ENCODE measurements around the gene SMTN. TPM values are rescaled to one million over a fixed set of nuclear protein-coding genes. Genes with fewer than 3 reads are reported as not detected.
A peak's percentile ranks its signal among the peaks of the same experiment; 100 is the strongest.

The SMTN gene
- total RNA-seq, 1 donor from 2014 or later: 47.2 TPM

DNA sequence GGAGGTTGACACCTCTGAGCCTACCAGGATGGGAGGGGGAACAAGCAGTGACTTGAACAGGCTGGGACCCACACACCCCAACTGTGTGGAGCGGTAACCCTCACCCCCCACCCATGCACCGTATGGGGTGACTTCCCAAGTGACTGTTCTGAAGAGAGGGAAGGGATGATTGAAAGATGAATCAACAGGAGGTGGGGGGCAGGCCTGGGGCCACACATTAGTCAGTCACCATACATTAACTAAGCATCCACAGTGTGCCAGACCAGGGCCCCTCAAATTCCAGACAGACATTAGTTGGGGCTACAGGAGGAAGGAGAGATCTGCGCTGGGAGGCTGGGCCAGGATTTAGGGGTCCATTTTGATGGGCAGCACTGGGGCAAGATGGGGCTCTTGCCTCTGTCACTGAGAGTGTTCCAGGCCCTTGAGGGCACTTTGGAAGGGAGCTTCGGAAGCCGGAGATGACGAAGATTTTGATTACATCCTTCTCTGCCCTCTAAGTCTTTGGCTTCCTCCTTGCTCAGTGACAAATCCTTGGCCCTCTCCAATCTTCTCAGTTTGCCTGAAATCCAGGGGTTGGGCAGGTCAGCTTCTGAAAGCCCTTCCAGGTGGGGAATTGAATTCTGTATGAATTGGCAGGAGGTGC lies 966 bp downstream of the SMTN start:
- DNase-seq (ENCODE audit: low spot score): no peak
- Mint-ChIP-seq H3K27me3 (ENCODE audit: low read depth) (no peaks in the 10 kb centered on the region), H3K4me3 (ENCODE audit: unreplicated experiment) (peak overlapping the region; percentile 88), H3K36me3 (ENCODE audit: low read depth) (no peaks in the 10 kb centered on the region), H3K9me3 (ENCODE audit: low read depth) (no peaks in the 10 kb centered on the region), H3K27ac (ENCODE audit: unreplicated experiment) (peak overlapping the region; percentile 79), H3K4me1 (ENCODE audit: low read depth) (peaks cover 39% of the 10 kb centered on the region)
- TF ChIP-seq, protein P1, sequence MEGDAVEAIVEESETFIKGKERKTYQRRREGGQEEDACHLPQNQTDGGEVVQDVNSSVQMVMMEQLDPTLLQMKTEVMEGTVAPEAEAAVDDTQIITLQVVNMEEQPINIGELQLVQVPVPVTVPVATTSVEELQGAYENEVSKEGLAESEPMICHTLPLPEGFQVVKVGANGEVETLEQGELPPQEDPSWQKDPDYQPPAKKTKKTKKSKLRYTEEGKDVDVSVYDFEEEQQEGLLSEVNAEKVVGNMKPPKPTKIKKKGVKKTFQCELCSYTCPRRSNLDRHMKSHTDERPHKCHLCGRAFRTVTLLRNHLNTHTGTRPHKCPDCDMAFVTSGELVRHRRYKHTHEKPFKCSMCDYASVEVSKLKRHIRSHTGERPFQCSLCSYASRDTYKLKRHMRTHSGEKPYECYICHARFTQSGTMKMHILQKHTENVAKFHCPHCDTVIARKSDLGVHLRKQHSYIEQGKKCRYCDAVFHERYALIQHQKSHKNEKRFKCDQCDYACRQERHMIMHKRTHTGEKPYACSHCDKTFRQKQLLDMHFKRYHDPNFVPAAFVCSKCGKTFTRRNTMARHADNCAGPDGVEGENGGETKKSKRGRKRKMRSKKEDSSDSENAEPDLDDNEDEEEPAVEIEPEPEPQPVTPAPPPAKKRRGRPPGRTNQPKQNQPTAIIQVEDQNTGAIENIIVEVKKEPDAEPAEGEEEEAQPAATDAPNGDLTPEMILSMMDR (IDR thresholded peaks at IDR 0.05): no peak

DNA sequence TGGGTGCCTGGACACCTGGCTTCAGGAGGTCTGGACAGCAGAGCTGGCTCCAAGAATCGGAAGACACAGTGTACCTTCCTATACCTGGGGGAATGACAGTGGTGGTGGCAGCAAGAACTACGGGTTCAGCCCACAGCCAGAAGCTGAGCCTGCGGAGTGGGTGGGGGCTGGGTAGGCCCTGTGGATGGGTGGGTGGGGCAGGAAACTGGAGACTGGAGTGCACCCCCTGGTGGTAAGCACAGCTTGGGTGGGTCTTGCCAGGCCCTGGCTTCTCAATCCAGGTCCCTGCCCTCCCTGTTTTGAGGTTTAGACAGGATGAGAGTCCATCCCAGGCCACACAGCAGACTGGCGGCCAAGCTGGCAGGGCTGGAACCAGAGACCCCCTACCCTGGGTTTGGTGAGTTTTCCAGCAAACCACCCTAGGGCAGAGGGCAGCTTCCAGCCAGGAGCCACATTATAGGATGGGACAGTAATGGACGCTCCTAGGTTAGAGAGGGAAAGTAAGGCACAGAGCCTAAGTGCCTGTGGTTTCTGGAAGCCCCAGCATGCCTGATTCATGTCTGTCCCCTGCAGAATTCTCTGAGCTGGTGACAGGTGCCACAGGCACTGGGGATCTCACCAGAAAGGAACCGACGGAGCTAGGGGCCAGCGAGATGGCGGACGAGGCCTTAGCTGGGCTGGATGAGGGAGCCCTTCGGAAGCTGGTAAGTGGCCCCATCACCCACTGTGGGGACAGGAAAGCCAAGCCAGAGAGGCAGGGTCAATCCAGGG lies 1.7 kb downstream of the SMTN start:
- Mint-ChIP-seq H3K27me3 (ENCODE audit: low read depth) (no peaks in the 10 kb centered on the region), H3K36me3 (ENCODE audit: low read depth) (peaks cover under 1% of the 10 kb centered on the region), H3K27ac (ENCODE audit: unreplicated experiment) (peak overlapping the region; percentile 79), H3K9me3 (ENCODE audit: low read depth) (no peaks in the 10 kb centered on the region), H3K4me3 (ENCODE audit: unreplicated experiment) (peak overlapping the region; percentile 88), H3K4me1 (ENCODE audit: low read depth) (peaks cover 39% of the 10 kb centered on the region)
- DNase-seq (ENCODE audit: low spot score): no peak
- TF ChIP-seq, protein P1 (IDR thresholded peaks at IDR 0.05): peak; percentile 74

DNA sequence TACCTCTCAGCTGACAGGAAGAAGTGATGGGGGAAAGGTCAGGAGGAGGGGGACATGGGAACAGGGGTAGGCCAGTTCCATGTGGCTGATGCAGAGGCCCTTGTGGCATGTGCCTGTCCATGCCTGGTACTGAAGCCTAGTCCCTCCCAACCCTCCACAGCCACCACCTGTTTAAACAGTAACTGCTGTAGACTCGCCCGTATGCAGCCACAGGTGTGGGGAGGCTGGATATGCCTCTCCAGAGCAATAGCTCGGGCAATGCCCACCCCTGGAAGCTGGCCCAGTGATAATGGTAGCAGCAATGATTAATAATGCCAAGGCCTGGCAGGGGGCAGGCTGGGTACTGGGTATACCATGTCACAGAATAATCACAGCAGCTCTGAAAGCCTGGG lies 2.3 kb downstream of the SMTN start:
- Mint-ChIP-seq H3K27ac (ENCODE audit: unreplicated experiment) (peak overlapping the region; percentile 90), H3K4me1 (ENCODE audit: low read depth) (peaks cover 39% of the 10 kb centered on the region), H3K36me3 (ENCODE audit: low read depth) (peaks cover 3% of the 10 kb centered on the region)

DNA sequence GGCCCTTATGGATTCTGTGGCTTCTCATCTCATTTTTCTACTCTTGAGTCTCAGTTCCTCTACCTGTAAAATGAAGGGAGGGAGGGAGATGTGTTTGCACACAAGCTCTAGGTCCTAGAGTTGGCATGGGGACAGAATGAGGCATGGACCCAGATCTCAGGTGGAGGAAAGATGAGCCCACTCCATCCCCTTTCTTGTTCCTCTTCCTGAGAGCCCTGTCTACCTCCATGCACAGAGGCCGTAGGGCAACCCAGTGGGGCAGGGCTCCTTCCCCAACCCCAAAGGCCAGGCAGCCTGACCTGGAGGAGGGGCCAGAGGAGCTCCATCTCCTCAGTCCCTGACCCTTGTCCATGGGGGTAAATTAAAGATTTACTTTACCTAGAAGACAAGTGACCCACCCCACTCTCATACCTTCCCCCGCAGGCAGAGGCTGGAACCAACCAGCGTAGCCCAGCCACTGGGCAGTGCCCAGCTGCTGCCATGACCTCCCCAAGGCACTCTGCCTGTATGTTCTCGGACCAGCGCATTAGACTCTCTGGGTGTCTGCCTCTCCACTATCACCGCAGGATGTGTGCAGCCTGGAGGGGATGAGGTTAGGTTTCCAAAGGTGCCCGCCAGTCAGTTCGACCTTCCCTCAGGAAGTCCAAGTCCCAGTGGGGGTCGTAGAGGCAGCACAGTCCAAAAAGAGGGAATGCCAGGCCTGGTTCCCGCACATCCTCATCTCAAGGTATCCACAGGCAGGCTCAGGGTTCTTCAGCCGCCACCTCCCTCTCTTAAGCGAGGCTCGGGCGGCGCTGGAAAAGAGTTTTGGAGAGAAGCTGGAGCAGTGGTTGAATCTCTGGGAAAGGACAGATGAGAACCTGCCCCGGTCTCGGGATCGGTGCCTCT lies 3.0 kb downstream of the SMTN start:
- DNase-seq (ENCODE audit: low spot score): no peak
- H3K4me1 Mint-ChIP-seq (ENCODE audit: low read depth): peaks cover 39% of the 10 kb centered on the region
- peak overlapping the region; percentile 83 for H3K4me3 Mint-ChIP-seq (ENCODE audit: unreplicated experiment)

More for the DNA sequence above, 2.3 kb downstream of the SMTN start:
- Mint-ChIP-seq H3K9me3 (ENCODE audit: low read depth) (no peaks in the 10 kb centered on the region), H3K4me3 (ENCODE audit: unreplicated experiment) (peak overlapping the region; percentile 88), H3K27me3 (ENCODE audit: low read depth) (no peaks in the 10 kb centered on the region)
- DNase-seq (ENCODE audit: low spot score): no peak
- TF ChIP-seq, protein P1 (IDR thresholded peaks at IDR 0.05): no peak

More for the DNA sequence above, 3.0 kb downstream of the SMTN start:
- Mint-ChIP-seq H3K36me3 (ENCODE audit: low read depth) (peaks cover 3% of the 10 kb centered on the region), H3K27me3 (ENCODE audit: low read depth) (no peaks in the 10 kb centered on the region), H3K9me3 (ENCODE audit: low read depth) (no peaks in the 10 kb centered on the region), H3K27ac (ENCODE audit: unreplicated experiment) (peak overlapping the region; percentile 90)
- TF ChIP-seq, protein P1 (IDR thresholded peaks at IDR 0.05): no peak
